Measurements from ENCODE around the gene EPB41L2.
"Not testable (repeated sequence)": the region's sequence is repeated elsewhere in the genome, so short reads cannot be mapped to it uniquely, and the experiment has no call there.

Gene EPB41L2

GRCh38 chr6:130831607-130832006, 231.4 kb downstream of the EPB41L2 start:
- DNase-seq: no peak

DNA sequence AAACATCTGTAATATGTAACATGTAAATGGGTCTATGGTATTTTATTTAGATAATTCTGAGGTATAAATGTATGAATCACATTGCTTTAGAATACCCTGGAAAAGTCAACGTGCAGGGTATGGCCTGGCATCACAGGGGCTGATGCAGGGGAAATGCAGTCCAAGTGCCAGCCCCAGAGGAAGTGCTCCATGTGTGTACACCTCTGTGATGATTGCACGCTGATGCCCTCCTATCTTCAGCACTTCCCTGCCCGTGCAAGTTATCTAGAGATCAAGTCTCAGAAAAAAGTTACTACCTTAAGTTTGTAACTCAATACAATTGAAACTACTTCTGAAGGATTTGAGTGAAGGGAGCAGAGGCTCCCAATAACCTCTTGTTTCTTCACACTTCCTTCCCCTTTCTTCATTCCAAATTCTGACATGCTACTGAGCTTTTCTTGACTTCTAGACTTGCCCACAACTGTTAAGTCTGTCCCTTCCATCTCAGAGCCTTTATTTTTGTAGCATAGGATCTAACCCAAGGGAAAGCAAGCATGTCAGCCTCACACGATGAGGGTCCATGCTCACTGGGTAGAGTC, 233.6 kb downstream of the EPB41L2 start:
- no peak for DNase-seq

- no peak for DNase-seq
Measured at GRCh38 chr6:130827247-130828149, 235.5 kb downstream of the EPB41L2 start, which contains the start of gene SMLR1. TSS of gene SMLR1 (plus strand) at chr6:130827406. CDS start at chr6:130827414, 8 bp downstream.

- no peak for DNase-seq
Measured at GRCh38 chr6:130826442-130827246, 236.4 kb downstream of the EPB41L2 start.

DNA sequence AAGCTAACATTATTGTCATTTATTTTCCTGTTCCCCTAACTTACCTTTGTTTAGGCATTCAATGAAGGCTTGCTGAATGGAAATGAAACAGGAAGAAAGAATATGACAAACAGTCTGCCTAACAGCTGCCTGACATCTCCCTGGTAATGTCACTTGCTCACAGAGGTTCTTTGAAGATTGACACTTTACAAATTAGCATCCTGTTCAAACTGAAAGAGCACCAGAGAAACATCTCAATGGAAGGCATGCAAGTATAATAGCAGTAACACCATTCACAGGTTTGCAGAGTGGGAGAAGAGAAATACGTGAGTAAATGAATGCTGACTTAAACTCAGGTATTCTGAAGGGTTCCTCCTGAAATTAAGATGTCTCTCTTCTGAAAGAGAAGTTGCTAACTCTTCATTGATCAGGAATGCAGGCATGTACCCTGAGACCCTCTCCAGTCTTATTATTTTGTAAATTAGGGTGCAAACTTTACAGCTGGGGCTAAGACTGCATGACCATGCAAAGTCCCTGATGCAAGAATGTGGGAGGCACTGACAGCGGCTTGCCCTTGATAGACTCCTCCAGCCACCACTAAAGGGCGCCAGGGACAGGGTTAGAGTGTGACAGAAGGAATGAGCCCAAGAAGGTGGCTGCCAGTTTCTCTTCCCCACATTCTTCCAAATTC, 237.1 kb downstream of the EPB41L2 start:
- DNase-seq: no peak

- no peak for DNase-seq
Measured at GRCh38 chr6:130824978-130825694, 237.9 kb downstream of the EPB41L2 start.

DNA sequence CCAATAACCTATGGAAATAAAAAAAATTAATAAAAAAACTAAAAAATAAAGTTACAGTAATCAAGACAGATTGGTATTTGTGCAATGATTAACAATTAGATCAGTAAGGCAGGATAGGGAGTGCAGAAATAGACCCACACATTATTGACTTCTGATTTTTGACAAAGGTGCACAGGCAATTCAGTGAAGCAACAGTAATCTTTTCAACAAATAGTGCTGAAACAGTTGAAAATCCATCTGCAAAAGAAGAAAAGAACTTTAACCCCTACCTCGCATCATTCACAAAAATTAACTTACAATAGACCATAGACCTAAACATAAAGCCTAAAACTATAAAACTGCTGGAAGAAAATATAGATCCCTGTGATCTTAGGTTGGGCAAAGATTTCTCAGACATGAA, 240.3 kb downstream of the EPB41L2 start:
- no peak for DNase-seq

GRCh38 chr6:130815200-130816071, 247.6 kb downstream of the EPB41L2 start:
- DNase-seq: no peak

GRCh38 chr6:130814506-130814905, 248.5 kb downstream of the EPB41L2 start:
- no peak for DNase-seq

- DNase-seq: no peak
Measured at GRCh38 chr6:130811932-130812331, 251.1 kb downstream of the EPB41L2 start.

DNA sequence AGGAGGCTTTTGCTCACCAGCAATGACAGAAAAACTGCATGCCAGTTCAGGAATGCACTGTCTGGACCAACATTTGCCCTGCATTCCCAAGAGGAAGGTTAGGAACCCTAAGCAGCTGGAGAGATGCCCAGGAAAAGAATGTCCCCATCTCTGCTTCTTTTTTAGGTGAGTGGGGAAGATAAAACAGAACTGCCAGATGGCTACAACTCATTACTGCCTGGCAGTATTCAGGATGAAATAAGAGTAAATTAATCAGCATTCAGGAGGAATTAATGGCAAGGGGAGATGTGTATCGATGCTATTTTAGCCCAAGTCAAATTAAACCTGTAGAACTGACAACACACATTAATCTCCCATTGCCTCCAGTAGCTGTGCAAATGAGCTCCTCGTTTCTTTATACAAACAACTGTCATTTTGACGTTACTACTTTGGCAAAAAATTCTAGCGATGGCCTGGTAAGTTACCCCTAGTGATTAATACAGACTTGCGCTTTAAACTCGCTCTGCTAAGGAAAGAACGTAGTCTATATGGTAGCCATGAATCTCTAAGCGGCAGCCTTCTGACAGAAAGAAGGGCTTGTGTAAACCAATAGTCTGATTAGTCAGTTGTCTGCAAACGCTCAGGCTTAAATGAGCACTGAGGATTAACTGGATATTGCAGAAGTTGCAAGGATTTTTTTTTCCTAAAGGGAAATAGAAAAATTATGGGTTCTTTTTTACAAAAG, 252.6 kb downstream of the EPB41L2 start:
- DNase-seq: peak; percentile 15

DNA sequence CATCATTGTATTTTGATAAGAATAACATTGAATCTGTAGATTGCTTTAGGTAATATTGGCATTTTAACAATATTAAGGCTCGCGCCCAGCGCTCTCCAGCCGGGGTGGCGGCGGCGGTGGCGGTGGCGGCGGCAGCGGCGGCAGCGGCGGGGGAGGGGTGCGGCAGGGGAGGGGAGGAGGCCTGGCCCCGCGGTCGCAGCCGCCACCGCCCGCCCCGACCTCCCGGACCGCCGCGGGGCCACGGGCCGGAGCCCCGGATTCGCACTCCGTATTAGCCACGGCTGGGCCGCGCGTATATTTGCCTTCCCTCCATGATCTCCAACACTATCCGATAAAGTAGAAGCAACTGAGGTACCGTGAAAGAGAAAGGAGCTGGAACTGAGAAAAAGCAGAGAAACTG, 261.7 kb downstream of the EPB41L2 start:
- DNase-seq: not testable (repeated sequence)

GRCh38 chr6:130797061-130797460, 266.0 kb downstream of the EPB41L2 start:
- DNase-seq: no peak

- peak; percentile 77 for DNase-seq
Measured at GRCh38 chr6:130796313-130796905, 266.6 kb downstream of the EPB41L2 start.

DNA sequence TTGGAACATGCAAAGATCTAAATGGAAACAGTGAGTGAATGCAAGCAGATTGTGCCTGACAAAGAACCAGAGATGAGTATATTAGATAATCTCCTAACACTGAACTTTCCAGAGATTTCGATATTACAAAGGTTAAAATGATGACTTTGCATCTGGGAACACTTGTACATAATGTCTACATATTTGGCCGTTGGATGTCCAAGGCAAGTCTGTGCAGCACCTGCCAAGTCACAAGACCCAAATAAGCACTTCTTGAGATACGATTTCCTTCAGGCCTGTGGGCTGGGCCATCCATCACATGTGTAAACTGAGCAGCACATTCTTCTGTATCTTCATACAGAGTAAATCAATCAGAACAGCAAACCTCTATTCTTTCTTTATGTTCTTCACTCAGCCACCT, 268.3 kb downstream of the EPB41L2 start:
- DNase-seq: peak; percentile 11

- no peak for DNase-seq
Measured at GRCh38 chr6:130794010-130794697, 268.9 kb downstream of the EPB41L2 start.

All from eye (tissue), 1 donor.